ENCODE results near the gene SLC9A7.
A peak's percentile ranks its signal among the peaks of the same experiment; 100 is the strongest.

The SLC9A7 gene

DNA sequence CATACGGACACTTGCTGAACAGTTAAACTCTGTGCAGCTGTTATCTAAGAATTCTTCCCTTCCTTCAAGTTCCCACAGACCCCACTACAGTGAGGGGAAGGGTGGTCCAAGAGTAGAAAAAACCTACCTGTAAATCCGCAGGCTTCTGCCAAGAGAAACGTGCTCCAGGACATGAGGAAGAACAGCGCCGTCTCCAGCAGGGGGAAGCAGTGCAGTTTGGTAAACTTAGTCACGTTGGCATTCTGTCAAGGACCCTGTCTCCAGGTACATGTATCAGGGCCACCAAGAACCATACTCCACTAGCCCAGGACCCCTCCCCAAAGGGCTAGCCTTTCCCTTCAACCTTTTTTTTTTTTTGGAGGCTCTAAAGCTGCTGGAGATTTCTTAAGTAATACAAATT lies 105.4 kb downstream of the SLC9A7 start:
- no peaks in the 10 kb centered on the region for H3K4me1 ChIP-seq (ENCODE audit: insufficient read depth, low read length, poor library complexity, severe bottlenecking)
- no peaks in the 10 kb centered on the region for H3K27me3 ChIP-seq (ENCODE audit: insufficient read depth, low read length, poor library complexity, severe bottlenecking)
- no peak overlapping the region for H2AFZ ChIP-seq (ENCODE audit: low read length)
- no peaks in the 10 kb centered on the region for H3F3A ChIP-seq (ENCODE audit: low read depth)
- H3K9me3 ChIP-seq (ENCODE audit: insufficient read depth, low read depth, low read length), result no peaks in the 10 kb centered on the region
- no peaks in the 10 kb centered on the region for H3K36me3 ChIP-seq (ENCODE audit: insufficient read depth, low read length)
- H3K4me2 ChIP-seq (ENCODE audit: low read depth, low read length, poor library complexity, severe bottlenecking), result no peak overlapping the region
- H3K9ac ChIP-seq (ENCODE audit: low read depth, low read length, poor library complexity, severe bottlenecking), result no peak overlapping the region
- H3K4me3 ChIP-seq (ENCODE audit: low read length, poor library complexity, severe bottlenecking), result no peak overlapping the region
- H3K9me2 ChIP-seq (replicated peaks; ENCODE audit: low read depth, low read length), result no peaks in the 10 kb centered on the region
- no peaks in the 10 kb centered on the region for H3K79me2 ChIP-seq (ENCODE audit: insufficient read depth, low read length)
- TF ChIP-seq, protein P1, sequence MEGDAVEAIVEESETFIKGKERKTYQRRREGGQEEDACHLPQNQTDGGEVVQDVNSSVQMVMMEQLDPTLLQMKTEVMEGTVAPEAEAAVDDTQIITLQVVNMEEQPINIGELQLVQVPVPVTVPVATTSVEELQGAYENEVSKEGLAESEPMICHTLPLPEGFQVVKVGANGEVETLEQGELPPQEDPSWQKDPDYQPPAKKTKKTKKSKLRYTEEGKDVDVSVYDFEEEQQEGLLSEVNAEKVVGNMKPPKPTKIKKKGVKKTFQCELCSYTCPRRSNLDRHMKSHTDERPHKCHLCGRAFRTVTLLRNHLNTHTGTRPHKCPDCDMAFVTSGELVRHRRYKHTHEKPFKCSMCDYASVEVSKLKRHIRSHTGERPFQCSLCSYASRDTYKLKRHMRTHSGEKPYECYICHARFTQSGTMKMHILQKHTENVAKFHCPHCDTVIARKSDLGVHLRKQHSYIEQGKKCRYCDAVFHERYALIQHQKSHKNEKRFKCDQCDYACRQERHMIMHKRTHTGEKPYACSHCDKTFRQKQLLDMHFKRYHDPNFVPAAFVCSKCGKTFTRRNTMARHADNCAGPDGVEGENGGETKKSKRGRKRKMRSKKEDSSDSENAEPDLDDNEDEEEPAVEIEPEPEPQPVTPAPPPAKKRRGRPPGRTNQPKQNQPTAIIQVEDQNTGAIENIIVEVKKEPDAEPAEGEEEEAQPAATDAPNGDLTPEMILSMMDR (conservative IDR thresholded peaks at IDR 0.05; ENCODE audit: low read length), result peak; percentile 39
- TF ChIP-seq EZH2phosphoT487 (IDR thresholded peaks at IDR 0.05; ENCODE audit: borderline replicate concordance), result no peak
- H4K20me1 ChIP-seq (ENCODE audit: insufficient read depth, low read length, poor library complexity, severe bottlenecking), result no peaks in the 10 kb centered on the region

DNA sequence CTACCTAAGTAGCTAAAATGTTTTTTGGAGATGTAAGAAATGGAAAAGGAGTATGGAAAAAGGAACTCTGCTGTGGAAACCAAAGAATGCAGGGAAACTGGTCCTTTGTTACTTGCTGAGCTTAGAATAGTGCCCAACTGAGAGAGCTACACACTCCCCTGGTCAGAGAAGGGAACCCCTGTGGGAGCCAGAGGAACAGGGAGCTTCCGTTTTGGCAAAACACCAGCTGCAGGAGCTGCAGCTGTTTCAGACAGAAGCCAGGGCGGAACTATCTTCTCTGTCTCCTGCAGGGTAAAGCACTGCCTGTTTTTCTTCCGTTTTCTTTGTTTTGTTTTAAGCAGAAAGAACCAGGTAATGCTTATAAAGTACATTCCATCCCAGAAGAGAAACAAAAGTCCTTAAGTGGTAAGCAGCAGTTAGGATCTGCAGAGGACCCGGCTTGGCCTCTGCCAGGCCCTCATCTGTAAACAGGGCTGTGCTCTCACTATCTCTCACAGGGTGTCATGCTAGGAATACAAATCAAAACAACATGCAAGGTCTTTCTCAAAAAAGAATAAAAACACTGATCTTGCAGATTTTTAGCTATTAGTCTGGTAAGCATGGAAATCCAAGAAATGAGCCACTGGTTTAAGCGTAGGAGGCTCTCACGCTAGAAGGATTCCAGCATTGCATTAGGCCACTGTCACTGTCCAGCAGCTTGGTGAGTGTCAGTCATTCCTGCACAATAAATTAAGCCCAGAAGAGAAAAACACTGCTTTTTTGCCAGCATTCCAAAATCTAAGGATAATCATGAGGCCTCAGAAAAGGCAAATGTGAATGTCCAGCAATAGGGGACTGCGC lies 109.3 kb downstream of the SLC9A7 start:
- H3K4me2 ChIP-seq (ENCODE audit: low read depth, low read length, poor library complexity, severe bottlenecking), result no peak overlapping the region
- TF ChIP-seq, protein P1 (conservative IDR thresholded peaks at IDR 0.05; ENCODE audit: low read length), result no peak
- TF ChIP-seq EZH2phosphoT487 (IDR thresholded peaks at IDR 0.05; ENCODE audit: borderline replicate concordance), result no peak
- no peaks in the 10 kb centered on the region for H3K4me1 ChIP-seq (ENCODE audit: insufficient read depth, low read length, poor library complexity, severe bottlenecking)

GRCh38 chrX:46648660-46649059 lies 110.3 kb downstream of the SLC9A7 start:
- H3K79me2 ChIP-seq (ENCODE audit: insufficient read depth, low read length), result no peaks in the 10 kb centered on the region
- no peaks in the 10 kb centered on the region for H3K9me3 ChIP-seq (ENCODE audit: insufficient read depth, low read depth, low read length)
- no peaks in the 10 kb centered on the region for H4K20me1 ChIP-seq (ENCODE audit: insufficient read depth, low read length, poor library complexity, severe bottlenecking)
- H3K36me3 ChIP-seq (ENCODE audit: insufficient read depth, low read length), result no peaks in the 10 kb centered on the region
- H3K9ac ChIP-seq (ENCODE audit: low read depth, low read length, poor library complexity, severe bottlenecking), result no peak overlapping the region
- H3K4me2 ChIP-seq (ENCODE audit: low read depth, low read length, poor library complexity, severe bottlenecking), result no peak overlapping the region
- no peaks in the 10 kb centered on the region for H3F3A ChIP-seq (ENCODE audit: low read depth)
- H2AFZ ChIP-seq (ENCODE audit: low read length), result no peak overlapping the region
- H3K4me1 ChIP-seq (ENCODE audit: insufficient read depth, low read length, poor library complexity, severe bottlenecking), result no peaks in the 10 kb centered on the region
- no peaks in the 10 kb centered on the region for H3K9me2 ChIP-seq (replicated peaks; ENCODE audit: low read depth, low read length)
- H3K27me3 ChIP-seq (ENCODE audit: insufficient read depth, low read length, poor library complexity, severe bottlenecking), result no peaks in the 10 kb centered on the region
- TF ChIP-seq EZH2phosphoT487 (IDR thresholded peaks at IDR 0.05; ENCODE audit: borderline replicate concordance), result no peak
- H3K4me3 ChIP-seq (ENCODE audit: low read length, poor library complexity, severe bottlenecking), result no peak overlapping the region

More for the DNA sequence above, 109.3 kb downstream of the SLC9A7 start:
- H2AFZ ChIP-seq (ENCODE audit: low read length), result no peak overlapping the region
- no peaks in the 10 kb centered on the region for H3F3A ChIP-seq (ENCODE audit: low read depth)
- no peaks in the 10 kb centered on the region for H3K27me3 ChIP-seq (ENCODE audit: insufficient read depth, low read length, poor library complexity, severe bottlenecking)
- no peaks in the 10 kb centered on the region for H3K36me3 ChIP-seq (ENCODE audit: insufficient read depth, low read length)
- no peaks in the 10 kb centered on the region for H4K20me1 ChIP-seq (ENCODE audit: insufficient read depth, low read length, poor library complexity, severe bottlenecking)
- no peak overlapping the region for H3K9ac ChIP-seq (ENCODE audit: low read depth, low read length, poor library complexity, severe bottlenecking)
- H3K79me2 ChIP-seq (ENCODE audit: insufficient read depth, low read length), result no peaks in the 10 kb centered on the region
- no peaks in the 10 kb centered on the region for H3K9me2 ChIP-seq (replicated peaks; ENCODE audit: low read depth, low read length)
- no peaks in the 10 kb centered on the region for H3K9me3 ChIP-seq (ENCODE audit: insufficient read depth, low read depth, low read length)
- no peak overlapping the region for H3K4me3 ChIP-seq (ENCODE audit: low read length, poor library complexity, severe bottlenecking)

All from Loucy (cell line).